ENCODE results near the gene RALGAPA2. TPM values are rescaled to one million over a fixed set of nuclear protein-coding genes. Genes with fewer than 3 reads are reported as not detected.
A peak's percentile ranks its signal among the peaks of the same experiment; 100 is the strongest.

RALGAPA2 gene
- 39.7 and 46.8 TPM in 2 replicates for total RNA-seq
- polyA plus RNA-seq: 8.1 and 10.0 TPM in 2 replicates
- 9.7 and 9.9 TPM in 2 replicates for polyA plus RNA-seq (2011; cell fraction: cytosol; rRNA removed)
- polyA plus RNA-seq (2011; cell fraction: nucleus; rRNA removed): 34.7 and 38.6 TPM in 2 replicates
- polyA plus RNA-seq (2012): 14.3 and 14.9 TPM in 2 replicates
- 45.8 and 48.3 TPM in 2 replicates for polyA minus RNA-seq
- polyA minus RNA-seq (2011; cell fraction: cytosol; rRNA and poly(A)+ RNA removed): 3.3 TPM
- polyA minus RNA-seq (2011; cell fraction: nucleus; rRNA and poly(A)+ RNA removed): 92.9 and 113 TPM in 2 replicates
- percentile 89 among the genes with signal in this experiment for Bru-seq, nascent RNA
- BruChase-seq, experiment 1, labeled RNA remaining after a 6-hour chase: percentile 72 among the genes with signal in this experiment
- percentile 84 among the genes with signal in this experiment for BruChase-seq, experiment 2, labeled RNA remaining after a 2-hour chase
- long read RNA-seq, full-length matches to known transcripts: 2 of 28 reads
- long read RNA-seq, partial matches to known transcripts: 10 of 28 reads
- long read RNA-seq, other reads (novel, unspliced or antisense): 16 of 28 reads

GRCh38 chr20:20712474-20713243, at the start of gene RALGAPA2:
Gene RALGAPA2, minus strand, starts transcription at chr20:20712644. Its CDS starts 164 bp downstream, at chr20:20712480.
- peak within 1 kb of the TSS; percentile 79 for H3K9ac ChIP-seq (replicated peaks; ENCODE audit: extremely low read depth, insufficient read depth, low read length)
- peak within 1 kb of the TSS; percentile 82 for H2AFZ ChIP-seq (ENCODE audit: low read depth, low read length)
- H3K4me2 ChIP-seq (ENCODE audit: insufficient read depth, low read length): peak within 1 kb of the TSS; percentile 94
- TF ChIP-seq POLR2AphosphoS5 (IDR thresholded peaks at IDR 0.05; ENCODE audit: insufficient read depth, low read depth, low read length): peak; percentile 57
- TF ChIP-seq FOS (IDR thresholded peaks at IDR 0.05; ENCODE audit: borderline replicate concordance, insufficient read depth, low read length): no peak
- peak; percentile 36 for TF ChIP-seq POLR2A (IDR thresholded peaks at IDR 0.05; ENCODE audit: low read depth, low read length)
- TF ChIP-seq, protein P1, sequence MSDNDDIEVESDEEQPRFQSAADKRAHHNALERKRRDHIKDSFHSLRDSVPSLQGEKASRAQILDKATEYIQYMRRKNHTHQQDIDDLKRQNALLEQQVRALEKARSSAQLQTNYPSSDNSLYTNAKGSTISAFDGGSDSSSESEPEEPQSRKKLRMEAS (IDR thresholded peaks at IDR 0.05; ENCODE audit: insufficient read depth, insufficient read length): no peak
- TF ChIP-seq, protein P2, sequence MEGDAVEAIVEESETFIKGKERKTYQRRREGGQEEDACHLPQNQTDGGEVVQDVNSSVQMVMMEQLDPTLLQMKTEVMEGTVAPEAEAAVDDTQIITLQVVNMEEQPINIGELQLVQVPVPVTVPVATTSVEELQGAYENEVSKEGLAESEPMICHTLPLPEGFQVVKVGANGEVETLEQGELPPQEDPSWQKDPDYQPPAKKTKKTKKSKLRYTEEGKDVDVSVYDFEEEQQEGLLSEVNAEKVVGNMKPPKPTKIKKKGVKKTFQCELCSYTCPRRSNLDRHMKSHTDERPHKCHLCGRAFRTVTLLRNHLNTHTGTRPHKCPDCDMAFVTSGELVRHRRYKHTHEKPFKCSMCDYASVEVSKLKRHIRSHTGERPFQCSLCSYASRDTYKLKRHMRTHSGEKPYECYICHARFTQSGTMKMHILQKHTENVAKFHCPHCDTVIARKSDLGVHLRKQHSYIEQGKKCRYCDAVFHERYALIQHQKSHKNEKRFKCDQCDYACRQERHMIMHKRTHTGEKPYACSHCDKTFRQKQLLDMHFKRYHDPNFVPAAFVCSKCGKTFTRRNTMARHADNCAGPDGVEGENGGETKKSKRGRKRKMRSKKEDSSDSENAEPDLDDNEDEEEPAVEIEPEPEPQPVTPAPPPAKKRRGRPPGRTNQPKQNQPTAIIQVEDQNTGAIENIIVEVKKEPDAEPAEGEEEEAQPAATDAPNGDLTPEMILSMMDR (IDR thresholded peaks at IDR 0.05; ENCODE audit: extremely low read depth in 1 of 2, insufficient read depth in 1 of 2, low read depth in 1 of 2, low read length in 2 of 2): no peak
- no peak for TF ChIP-seq EZH2 (IDR thresholded peaks at IDR 0.05; ENCODE audit: borderline replicate concordance, low read depth, low read length, severe bottlenecking)
- no peak for TF ChIP-seq MYC (IDR thresholded peaks at IDR 0.05; ENCODE audit: low read depth, low read length)
- TF ChIP-seq GATA2 (IDR thresholded peaks at IDR 0.05; ENCODE audit: insufficient read depth, insufficient read length, low read depth, low read length): no peak
- no peak for TF ChIP-seq JUN (IDR thresholded peaks at IDR 0.05; ENCODE audit: borderline replicate concordance, insufficient read depth, insufficient read length, low read depth)
- POLR2A ChIA-PET: interaction anchor here (0.8 to 1.0 kb wide), 2 partner anchors 48 to 90 kb away, joined by 3 to 4 read pairs; no protein-coding TSS in a partner anchor
- no peaks in the 10 kb centered on the region for H3K9me1 ChIP-seq (replicated peaks; ENCODE audit: control insufficient read depth, extremely low read depth, insufficient read depth, low read length)
- H3K79me2 ChIP-seq (ENCODE audit: control insufficient read depth, insufficient read depth, low read length): peaks cover 15% of the 10 kb centered on the region
- BruUV-seq (replicated peaks): TSS peak; percentile 73
- H3K4me1 ChIP-seq (ENCODE audit: control insufficient read depth, extremely low read depth, insufficient read depth, low read length): peaks cover 21% of the 10 kb centered on the region
- no peaks in the 10 kb centered on the region for H3K36me3 ChIP-seq (ENCODE audit: control insufficient read depth in 2 of 2, extremely low read depth in 1 of 2, insufficient read depth in 2 of 2, low read length in 2 of 2)
- dilution Hi-C loops (cut with MboI; ENCODE audit: extremely low pct_ligation_motif_present, low sequenced_read_pairs) (no loop called here), intact Hi-C loops (cut with micrococcal nuclease) (loop anchor here (1.0 to 5.0 kb wide), 6 partner anchors 19 to 113 kb away; no protein-coding TSS in a partner anchor)
- no peaks in the 10 kb centered on the region for H3K27me3 ChIP-seq (ENCODE audit: control insufficient read depth in 2 of 2, insufficient read depth in 2 of 2, low read length in 2 of 2)
- H4K20me1 ChIP-seq (replicated peaks; ENCODE audit: control insufficient read depth, extremely low read depth, insufficient read depth, low read length): no peaks in the 10 kb centered on the region
- H3K4me3 ChIP-seq (replicated peaks in 1 of 3; ENCODE audit: insufficient read depth in 1 of 3, low read depth in 1 of 3, low read length in 3 of 3): peak within 1 kb of the TSS; percentile 72 to 99 (median 77)
- H3K9me3 ChIP-seq (replicated peaks; ENCODE audit: control insufficient read depth, insufficient read depth, low read length): no peaks in the 10 kb centered on the region
- H3K27ac ChIP-seq (ENCODE audit: insufficient read depth, low read depth, low read length): peak within 1 kb of the TSS; percentile 77
- DNase-seq (ENCODE audit: low read depth, low spot score): peak; percentile 99
- CTCF ChIA-PET: interaction anchor here (0.6 to 2.6 kb wide), 7 partner anchors 10 to 112 kb away, joined by 3 to 22 read pairs (median 6); no protein-coding TSS in a partner anchor
- peak; percentile 81 for FAIRE-seq

All from endothelial cell of umbilical vein (primary cell).